Mammary epithelial cell (primary cell): ENCODE measurements around the gene PVALEF.

Experiments used
- CTCF ChIP-seq, 2 donors: IDR thresholded peaks in 1 of 2; conservative IDR thresholded peaks in 1 of 2; 2 replicates each; pipeline ENCODE4 v1.5.1; 2011 to 2012; ENCODE audit warnings: inconsistent platforms in 2 of 2, low read length in 2 of 2, mild to moderate bottlenecking in 2 of 2, control low read depth in 1 of 2, low read depth in 1 of 2; ENCODE audit not compliant: insufficient read depth in 1 of 2; ENCODE audit errors: extremely low read depth in 1 of 2
- EZH2 ChIP-seq: IDR thresholded peaks from 2 replicates; pipeline ENCODE4 v1.6.1; 2012; ENCODE audit warnings: low read length, inconsistent platforms, borderline replicate concordance

DNA sequence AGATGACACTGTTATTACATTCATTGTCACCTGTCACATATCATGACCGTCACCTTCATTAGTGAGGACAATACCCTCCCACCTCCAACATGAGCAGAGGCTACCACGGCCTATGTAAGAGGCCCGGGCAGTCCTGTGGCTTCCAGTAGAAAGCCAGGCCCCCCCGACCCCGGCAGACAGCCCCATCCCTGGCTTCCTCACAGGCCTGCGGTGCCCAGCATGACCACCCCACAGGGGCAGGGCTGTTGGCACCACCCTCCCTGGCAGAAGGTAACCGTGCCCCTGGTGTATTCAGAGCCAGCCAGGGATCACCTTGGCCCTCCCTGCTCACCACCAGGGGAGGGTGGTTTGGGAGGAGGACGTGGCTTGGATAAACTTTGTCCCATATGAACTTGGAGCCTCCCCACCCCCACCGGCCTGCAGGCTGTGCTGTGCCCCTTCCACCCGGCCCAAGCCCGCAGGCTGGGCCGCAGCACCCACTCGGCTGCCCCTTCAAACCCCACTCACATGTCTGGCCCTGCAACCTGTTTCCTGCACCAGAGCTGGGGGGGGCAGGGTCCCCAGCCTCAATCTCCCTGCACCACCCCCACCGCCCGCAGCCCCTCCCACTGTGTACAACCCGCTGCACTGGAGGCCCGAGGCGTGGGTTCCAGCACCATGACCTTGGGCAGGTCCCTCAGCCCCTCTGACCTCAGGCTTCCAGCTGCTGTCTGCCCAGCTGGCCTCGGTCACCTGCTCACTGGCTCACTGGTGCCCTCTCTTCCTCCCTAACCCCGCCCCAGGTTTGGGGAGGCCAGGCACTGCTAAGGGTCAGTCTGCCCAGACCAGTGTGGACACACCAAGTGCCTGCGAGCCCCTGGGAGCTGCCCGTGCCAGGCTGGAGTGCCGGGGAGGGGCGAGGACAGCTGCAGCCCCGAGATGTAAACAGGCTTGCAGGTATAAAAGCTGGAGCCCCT is 13.1 kb downstream of the PVALEF start:
- TF ChIP-seq CTCF (conservative IDR thresholded peaks at IDR 0.05 in 1 of 2, IDR thresholded peaks at IDR 0.05 in 1 of 2; ENCODE audit: extremely low read depth in 1 of 2, insufficient read depth in 1 of 2, low read depth in 1 of 2, low read length in 2 of 2) (no peak), EZH2 (no peak)
